ENCODE data around the gene PSG1.
A peak's percentile ranks its signal among the peaks of the same experiment; 100 is the strongest.
"Not testable (repeated sequence)": the region's sequence is repeated elsewhere in the genome, so short reads cannot be mapped to it uniquely, and the experiment has no call there.

The PSG1 gene

DNA sequence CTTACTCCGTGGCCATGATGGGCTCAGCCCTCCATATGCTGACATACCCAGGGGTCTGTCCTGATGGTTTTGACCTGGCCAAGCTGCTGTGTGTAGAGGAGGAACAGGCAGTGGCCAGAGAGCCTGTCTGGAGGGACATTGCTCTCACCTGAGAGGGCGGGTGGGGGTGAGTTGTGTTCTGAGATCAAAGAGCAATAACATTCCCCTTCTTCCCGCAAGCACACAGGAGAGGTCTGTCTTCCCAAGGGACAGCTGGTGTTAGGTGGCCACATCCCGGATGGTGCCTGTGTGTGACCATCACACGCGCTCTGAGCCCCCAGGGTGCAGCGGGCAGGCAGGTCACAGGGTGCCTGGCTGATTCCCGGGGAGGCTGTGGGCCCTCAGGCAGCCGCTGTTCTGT is 1.1 kb upstream of the PSG1 start:
- DNase-seq: not testable (repeated sequence)

DNA sequence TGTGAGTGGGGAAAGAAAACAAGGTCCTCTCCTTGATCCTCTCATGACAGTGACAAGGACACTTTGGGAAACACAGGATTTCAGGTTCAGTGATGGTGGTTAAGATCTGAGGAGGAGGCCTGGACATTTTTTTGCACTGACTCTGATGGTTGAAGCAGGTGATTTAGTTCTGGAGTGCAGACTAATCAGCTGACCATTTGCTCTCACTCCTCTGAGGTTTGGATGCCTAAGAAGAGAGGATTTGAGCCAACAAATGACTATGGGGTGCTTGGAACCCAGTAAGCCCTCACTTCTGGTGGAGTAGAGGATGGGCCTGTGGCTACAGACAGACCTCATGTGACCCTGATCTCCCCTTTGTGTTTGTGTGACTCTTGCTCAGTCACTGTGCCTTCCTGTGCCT is 2.9 kb downstream of the PSG1 start:
- not testable (repeated sequence) for DNase-seq

DNA sequence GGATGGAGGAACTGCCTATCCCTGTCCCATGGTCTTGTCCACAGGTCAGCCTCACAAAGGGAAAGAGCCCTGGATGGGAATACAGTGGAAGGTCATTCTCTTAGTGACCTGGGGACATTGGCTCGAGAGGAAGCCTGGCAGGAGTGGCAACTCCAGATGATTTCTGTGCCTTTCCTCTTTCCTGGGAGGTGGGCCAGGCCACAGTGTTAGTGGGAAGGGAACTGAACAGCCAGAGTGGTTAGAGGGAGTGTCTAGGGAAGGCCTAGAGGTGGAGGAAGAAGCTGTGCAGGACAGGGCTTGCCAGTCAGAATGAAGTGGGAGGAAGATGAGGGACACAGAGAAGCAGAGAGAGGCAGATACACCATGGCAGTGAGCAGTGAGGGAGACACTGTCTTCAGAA is 3.6 kb downstream of the PSG1 start:
- not testable (repeated sequence) for DNase-seq

DNA sequence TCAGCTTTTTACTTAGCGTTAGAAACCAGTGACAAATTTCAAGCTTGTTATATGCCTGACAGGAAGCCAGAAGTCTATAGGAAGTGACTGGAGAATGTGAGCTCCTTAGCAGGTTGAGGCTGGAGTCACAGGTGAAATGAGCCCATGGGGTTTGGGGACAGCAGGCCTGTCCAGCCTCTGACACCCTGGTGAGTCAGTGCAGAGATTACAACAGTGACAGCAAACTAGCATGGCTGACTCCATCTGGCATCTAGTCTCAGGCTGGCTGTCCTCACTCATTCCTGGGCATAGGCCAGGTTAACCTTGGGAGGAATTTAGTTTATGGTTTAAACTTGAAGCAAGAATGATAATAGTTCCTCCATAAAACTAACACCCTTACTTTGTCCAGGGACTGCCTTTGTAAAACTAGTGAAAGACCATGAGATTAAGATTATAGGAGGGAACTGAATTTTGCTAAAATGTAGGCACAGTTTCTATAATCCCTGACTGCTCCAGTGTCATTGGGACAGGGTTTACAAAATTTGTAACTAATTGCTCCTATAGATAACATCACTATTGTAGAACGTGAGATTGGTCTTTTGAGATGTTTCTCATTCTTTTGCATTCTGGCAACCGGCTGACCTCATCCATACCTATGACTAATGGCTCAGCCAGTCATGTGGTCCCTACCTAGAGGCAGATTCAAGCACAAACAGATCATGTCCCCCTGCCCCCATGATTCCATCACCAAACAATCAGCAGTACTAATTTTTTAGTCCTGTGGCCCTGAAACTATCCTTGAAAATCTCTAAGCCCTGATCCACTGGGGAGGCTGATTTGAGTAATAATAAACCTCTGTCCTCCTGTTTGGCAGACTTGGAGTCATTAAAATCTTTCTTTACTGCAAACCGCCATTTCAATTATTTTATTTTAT is 4.4 kb downstream of the PSG1 start:
- not testable (repeated sequence) for DNase-seq

DNA sequence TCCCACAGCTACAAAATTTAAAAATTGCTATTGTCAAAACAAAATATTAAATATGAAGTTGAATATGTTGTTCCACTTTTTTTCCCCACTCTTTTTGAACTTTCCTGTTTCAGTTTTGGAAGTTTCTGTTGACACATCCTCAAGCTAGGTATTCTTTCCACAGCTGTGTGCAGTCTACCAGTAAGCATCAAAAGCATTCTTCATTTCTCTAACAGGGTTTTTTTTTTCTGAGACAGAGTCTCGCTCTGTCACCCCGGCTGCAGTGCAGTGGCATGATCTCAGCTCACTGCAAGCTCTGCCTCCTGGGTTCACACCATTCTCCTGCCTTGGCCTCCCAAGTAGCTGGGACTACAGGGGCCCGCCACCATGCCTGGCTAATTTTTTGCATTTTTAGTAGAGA is 5.4 kb downstream of the PSG1 start:
- not testable (repeated sequence) for DNase-seq

DNA sequence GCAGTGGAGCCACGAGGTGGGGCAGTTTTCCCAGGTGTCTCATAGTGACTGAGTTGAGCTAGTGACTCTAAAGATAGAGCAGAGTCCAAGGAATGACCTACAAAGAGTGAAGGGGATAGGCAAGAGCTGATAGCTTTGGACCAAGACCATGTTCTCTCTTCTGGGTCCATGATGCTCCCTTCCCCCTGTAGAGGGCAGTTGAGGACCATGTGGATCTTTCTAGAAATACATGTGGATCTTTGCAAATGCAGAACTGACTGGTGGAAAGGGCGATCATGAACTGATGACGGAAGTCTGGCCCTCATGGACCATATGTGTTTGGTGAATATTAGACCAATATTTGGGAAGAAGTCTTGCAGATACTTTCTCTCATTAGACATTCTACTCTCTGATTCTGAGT is 6.9 kb downstream of the PSG1 start:
- DNase-seq: no peak

DNA sequence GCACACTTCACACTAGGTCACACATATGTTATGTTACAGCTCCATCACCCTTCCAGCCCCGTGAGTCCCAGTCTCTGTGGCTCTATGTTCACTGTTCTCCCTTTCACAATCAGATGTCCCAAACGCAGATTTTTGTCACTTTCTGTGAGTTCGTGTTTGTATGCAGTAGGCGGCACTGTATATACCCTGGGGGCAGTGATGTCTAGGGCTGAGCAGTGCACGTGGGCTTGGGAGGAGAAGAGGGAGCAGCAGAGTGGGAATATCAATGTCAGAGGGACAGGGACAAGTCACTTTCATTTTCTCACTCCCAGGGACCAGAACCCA is 22.0 kb downstream of the PSG1 start:
- DNase-seq: no peak

DNA sequence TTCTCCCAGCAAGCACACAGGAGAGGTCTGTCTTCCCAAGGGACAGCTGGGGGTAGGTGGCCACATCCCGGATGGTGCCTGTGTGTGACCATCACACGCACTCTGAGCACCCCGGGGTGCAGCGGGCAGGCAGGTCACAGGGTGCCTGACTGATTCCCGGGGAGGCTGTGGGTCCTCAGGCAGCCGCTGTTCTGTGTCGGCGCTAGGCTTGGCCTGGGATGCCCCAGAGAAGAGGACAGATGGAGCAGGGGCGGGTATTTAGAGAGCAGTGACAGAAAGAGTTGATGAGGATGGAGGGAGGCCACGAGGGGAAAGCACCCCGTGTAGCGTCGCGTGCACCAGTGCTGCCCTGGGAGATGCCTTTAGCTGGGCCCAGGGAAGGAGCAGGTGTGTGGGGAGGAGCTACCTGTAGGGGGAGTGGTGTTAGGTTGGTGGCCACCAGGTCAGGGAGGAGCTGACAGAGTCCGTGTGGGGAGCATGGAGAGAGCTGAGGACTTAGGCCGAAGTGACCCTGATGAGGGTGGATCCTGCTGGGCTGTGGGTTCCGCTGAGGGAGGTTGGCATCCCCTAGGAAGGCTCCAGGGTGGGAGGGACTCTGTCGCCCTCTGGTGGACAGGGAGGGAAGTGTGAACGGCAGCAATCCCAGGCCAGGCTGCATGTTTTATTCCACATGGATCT is 22.5 kb downstream of the PSG1 start:
- DNase-seq: peak; percentile 20

DNA sequence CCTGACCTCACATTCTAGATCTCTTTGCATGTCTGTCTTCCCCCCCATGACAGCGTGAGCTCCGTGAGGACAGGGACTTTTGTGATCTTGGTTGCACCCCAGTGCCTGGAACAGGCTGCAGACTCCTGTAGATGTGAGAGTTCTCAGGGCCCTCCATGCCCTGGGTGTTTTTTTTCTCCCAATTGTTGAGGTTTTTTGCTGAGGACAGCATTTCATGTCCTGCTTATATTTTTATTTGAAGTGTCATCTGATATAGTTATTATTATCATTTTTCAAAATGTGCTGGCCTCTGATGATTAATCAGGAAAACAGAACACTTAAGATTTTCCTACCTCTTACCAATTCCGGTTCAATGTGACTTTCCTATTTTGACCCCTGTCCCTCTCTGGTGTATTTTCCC is 24.8 kb downstream of the PSG1 start:
- DNase-seq: not testable (repeated sequence)

DNA sequence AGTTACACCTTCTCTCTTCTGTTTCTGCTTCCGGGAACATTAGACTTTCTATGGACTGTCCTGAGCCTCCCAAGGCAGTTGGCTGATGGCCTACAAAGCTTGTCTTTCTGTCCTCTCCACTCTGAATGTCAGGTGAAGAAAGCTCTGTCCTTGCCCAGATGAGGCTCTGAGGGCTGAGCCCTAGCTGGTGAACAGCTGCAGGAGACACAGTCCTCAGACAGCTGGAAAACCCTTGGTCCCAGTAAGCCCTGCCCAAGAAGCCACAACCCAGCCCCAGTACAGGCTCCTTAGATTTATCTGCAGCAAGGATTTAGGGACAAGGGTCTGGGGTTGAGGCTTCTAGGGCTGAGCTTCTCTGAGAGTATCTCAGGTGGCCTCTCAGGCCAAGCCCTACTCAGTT is 26.3 kb downstream of the PSG1 start:
- DNase-seq: not testable (repeated sequence)

DNA sequence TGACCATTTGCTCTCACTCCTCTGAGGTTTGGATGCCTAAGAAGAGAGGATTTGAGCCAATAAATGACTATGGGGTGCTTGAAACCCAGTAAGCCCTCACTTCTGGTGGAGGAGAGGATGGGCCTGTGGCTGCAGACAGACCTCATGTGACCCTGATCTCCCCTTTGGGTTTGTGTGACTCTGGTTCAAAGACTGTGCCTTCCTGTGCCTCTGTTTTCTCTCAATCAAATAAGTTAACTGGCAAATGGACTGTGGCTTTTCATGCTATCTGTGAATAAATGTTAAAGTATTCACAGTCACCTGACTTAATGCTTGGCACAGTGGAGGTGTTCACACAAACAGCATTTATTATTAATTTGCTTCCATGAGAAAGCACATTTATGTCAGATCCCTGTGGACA is 26.7 kb downstream of the PSG1 start:
- not testable (repeated sequence) for DNase-seq

DNA sequence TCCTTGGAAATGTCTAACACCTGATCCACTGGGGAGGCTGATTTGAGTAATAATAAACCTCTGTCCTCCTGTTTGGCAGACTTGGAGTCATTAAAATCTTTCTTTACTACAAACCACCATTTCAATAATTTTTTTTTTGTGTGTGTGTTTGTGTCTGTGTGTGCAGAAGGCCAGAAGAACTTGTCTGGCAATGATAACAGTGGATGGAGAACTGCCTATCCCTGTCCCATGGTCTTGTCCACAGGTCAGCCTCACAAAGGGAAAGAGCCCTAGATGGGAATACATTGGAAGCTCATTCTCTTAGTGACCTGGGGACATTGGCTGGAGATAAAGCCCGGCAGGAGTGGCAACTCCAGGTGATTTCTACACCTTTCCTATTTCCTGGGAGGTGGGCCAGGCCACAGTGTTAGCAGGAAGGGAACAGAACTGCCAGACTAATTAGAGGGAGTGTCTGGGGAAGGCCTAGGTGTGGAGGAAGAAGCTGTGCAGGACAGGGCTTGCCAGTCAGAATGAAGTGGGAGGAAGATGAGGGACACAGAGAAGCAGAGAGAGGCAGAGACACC is 27.7 kb downstream of the PSG1 start:
- not testable (repeated sequence) for DNase-seq

DNA sequence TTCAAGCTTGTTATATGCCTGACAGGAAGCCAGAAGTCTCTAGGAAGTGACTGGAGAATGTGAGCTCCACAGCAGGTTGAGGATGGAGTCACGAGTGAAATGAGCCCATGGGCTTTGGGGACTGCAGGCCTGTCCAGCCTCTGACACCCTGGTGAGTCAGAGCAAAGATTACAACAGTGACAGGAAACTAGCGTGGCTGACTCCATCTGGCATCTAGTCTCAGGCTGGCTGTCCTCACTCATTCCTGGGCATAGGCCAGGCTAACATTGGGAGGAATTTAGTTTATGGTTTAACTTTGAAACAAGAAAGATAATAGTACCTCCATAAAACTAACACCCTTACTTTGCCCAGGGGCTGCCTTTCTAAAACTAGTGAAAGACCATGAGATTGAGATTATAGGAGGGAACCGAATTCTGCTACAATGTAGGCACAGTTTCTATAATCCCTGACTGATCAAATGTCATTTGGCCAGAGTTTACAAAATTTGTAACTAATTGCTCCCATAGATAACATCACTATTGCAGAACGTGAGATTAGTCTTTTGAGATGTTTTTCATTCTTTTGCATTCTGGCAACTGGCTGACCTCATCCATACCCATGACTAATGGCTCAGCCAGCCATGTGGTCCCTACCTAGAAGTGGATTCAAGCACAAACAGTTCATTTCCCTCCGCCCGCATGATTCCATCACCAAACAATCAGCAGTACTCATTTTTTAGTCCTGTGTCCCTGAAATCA is 28.4 kb downstream of the PSG1 start:
- DNase-seq: no peak

DNA sequence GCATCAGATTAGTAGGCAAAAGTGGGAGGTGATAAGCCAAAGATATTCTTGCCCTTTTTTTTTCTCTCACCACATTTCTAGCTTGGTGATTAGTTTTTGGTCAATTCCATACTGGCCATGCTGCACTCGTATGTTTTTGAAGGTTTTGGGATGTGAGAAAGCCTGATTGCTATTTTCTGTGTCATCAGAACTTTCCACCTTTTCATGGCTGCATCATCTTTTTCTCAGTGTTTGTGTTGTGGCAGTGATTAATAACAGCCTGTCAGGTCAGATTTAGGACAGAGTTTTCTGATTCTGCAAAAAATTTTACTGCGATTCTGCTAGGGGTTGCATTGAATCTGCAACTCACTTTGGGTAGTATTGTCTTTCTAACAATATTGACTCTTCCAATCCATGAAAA is 32.9 kb downstream of the PSG1 start:
- DNase-seq: no peak

DNA sequence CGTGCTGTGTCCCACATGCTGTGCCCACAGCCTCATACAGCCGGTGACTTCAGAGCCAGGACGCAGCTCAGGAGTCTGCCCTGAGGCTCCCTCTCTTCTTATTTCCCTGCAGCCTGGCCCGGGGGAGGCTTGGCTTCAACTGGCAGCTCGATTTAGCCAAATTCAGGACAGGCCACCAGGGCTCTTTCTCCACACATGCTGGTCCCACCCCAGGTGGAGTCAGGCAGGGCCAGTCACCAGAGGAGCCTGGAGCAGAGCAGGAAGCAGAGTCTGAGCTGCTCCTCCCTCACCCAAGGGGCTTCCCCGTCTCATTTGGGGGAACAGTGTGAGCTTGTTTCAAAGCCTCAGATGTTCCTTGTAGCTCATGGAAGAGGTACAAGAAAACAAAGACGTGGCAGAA is 35.9 kb downstream of the PSG1 start:
- not testable (repeated sequence) for DNase-seq

DNA sequence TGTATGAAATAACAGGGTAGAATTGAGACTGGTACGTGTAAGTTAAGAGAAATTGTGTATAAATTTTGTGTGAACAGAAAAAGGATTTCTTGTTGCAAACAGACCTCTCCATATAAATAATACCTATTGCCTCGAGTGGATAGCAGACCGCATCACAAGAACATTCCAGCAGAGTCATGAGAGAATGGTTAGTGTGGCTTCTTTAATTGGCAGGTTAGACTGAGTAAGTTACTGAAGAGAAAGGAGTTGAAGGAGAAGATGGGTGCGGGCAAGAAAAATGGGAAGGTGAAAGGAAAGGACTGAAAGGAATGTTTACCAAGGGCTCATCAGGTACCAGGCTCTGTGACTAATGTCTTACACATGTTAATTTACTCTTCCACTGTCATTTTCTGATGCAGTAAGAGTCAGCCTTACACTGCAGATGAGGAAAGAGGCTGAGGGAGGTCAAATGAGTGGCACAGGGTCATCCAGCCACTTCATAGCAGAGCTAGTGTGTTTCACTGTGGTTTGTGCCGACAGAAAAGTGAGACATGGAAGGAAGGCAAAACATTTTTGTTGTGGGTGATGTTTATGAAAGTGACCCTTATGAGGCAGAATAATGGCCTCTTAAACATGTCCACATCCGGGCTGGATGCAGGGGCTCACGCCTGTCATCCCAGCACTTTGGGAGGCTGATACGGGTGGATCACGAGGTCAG is 46.6 kb downstream of the PSG1 start:
- not testable (repeated sequence) for DNase-seq

DNA sequence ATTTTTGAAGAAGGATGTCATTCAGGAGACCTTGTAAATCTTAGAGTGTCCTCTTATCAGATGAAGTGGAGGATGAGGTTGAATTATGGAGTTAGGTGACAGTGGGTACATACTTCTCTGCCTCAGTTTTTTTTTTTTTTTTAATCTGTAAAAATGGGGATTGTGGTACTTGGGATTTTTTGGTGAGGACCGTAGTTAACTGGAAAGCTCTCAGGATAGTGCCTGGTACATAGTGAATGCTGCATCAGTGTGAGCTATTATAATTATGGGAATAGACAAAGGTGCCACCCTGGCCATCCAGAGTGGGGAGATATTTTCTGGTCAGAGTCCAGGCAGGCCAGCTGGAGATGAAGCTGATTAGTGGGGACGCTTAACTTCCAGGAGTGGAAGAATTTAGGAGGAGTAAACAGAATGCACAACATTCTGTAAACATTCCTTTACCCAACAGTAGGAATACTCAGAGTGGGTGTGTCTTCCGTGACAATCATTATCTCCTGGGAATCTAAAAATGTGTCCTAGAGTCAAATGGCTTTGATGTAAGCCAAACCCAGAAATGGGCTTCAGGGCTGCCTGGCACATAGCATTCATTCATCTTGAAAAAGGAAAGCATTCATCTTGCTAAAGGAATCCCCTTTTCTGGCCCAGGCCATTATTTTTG is 47.4 kb downstream of the PSG1 start:
- not testable (repeated sequence) for DNase-seq

DNA sequence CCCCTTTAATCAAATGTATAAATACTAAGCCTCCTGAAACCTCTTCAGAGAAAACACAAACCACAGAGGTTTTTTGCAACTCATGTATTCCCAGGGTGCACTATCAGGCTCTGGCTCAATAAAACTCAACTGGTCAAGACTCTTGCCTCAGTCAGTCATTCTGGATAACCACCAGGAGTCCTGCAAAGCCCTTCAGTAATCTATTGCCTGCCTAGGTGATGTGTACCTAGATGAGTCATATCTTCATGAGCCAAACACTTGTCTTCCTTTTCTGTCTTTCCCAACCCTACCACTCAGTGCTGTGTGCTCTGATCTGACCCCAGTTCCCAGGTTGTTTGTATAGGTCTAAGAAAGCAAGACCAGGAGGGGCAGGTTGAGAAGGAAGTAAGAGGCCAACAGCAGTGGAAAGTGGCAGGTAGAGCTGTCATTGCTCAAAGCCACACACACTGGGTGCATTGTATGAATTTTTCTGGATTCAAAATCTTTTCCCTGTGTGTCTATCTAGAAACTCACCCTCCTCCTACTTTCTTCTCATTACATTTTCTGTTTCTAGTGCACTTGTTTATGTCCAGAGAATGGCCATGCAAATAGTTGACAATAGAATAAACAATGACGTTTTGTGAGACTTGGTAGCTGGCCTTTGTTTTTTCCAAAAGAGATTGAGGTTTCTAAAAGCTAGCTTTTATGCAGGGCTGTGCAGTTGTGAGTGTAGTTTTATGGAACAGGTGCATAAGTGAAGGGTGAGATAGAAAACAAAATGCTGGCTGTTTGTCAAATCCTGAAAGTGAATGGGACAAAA is 48.1 kb downstream of the PSG1 start:
- no peak for DNase-seq

DNA sequence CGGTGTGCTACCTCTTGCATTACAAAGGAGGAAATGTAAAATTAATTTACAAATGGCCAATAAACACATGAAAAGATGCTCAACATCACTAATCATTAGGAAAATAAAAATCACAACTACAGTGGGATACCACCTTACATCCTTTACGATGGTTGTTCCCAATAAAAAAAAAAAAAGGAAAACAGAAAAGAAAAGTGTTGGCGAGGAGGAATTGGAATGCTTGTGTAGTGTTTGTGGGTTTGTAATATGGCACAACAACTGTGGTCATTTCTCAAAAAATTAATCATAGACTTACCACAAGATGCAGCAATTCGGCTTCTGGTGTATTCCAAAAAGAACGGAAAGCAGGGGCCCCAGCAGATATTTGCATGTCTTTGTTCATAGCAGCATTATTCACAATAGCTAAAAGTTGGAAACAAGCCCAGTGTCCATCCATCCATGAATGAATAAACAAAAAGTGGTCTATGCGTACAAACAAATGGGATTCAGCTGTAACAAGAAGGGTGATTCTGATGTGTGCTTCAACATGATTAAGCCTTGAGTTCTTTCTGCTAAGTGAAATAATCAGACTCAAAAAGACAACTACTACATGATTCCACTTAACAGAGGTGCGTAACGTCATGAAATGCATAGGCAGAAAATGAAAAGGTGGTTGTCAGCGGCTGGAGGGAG is 58.1 kb downstream of the PSG1 start:
- not testable (repeated sequence) for DNase-seq

DNA sequence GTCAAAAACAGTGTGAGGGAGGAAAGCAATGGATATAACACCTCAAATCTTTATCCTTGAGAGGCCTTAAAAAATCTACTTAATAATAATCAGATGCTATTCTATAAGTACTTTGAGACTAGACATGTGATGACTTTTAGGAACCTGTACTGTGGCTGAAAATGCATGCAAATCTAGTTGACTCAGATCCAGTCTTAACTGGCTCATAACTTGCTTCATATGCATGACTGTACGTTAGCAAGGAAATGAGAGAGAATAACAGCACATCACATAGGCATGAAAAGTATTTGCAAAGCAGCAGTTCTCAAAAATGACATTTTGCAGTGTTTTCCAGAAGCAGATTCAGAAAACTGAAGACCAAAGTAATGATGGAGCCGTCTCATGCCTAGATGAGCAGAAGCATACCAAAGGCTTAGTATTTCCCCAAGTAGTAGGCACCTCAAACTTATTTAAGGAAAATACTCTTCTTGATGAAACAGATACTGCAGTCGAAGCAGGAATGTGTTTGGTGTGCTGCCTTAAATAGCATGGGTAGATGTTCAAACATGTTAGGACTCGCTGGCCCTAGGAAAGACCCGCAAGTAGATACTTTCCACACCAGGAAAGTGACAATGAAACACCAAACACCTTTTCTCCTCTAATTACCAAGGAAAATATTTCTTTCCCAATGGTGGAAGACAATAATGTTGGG is 59.4 kb downstream of the PSG1 start:
- DNase-seq: not testable (repeated sequence)

All from activated CD4-positive, alpha-beta T cell treated with anti-CD3 and anti-CD28 coated beads for 48 hours (primary cell).